Mesenchymal stem cell (in vitro differentiated cells and primary cell): ENCODE results near the gene SERPINE1.
"Not testable (repeated sequence)": the region's sequence is repeated elsewhere in the genome, so short reads cannot be mapped to it uniquely, and the experiment has no call there.

Experiments
- DNase-seq: peaks from one replicate; pipeline ENCODE4 v3.0.0-alpha.2; 2013
- H2AFZ ChIP-seq: one replicate; pipeline ENCODE4 v1.6.1; 2013; ENCODE audit warnings: low read depth, mild to moderate bottlenecking, control low read depth, inconsistent platforms, low read length, moderate library complexity
- H2AK5ac ChIP-seq: 2 replicates; pipeline ENCODE4 v1.6.1; 2013; ENCODE audit warnings: low read length, moderate library complexity, mild to moderate bottlenecking, inconsistent platforms; ENCODE audit not compliant: severe bottlenecking
- H2BK120ac ChIP-seq: one replicate; pipeline ENCODE4 v1.6.1; 2013; ENCODE audit warnings: low read depth, mild to moderate bottlenecking, inconsistent platforms, low read length, moderate library complexity
- H2BK12ac ChIP-seq, 2 experiments: one replicate each; pipeline ENCODE4 v1.6.1; 2013; ENCODE audit warnings: inconsistent platforms in 2 of 2, low read length in 2 of 2, mild to moderate bottlenecking in 2 of 2, moderate library complexity in 2 of 2, control low read depth in 1 of 2
- H2BK15ac ChIP-seq: one replicate; pipeline ENCODE4 v1.6.1; 2013; ENCODE audit warnings: mild to moderate bottlenecking, low read depth, inconsistent platforms; ENCODE audit not compliant: poor library complexity, severe bottlenecking
- H2BK5ac ChIP-seq: 2 replicates; pipeline ENCODE4 v1.6.1; 2013; ENCODE audit warnings: low read depth, mild to moderate bottlenecking, low read length, control low read depth, inconsistent platforms; ENCODE audit not compliant: poor library complexity, severe bottlenecking
- H3K14ac ChIP-seq, 2 experiments: one replicate each; pipeline ENCODE4 v1.6.1; 2013; ENCODE audit warnings: inconsistent platforms in 2 of 2, low read length in 2 of 2, control low read depth in 1 of 2, mild to moderate bottlenecking in 1 of 2, moderate library complexity in 1 of 2
- H3K18ac ChIP-seq, 2 experiments: one replicate each; pipeline ENCODE4 v1.6.1; 2013; ENCODE audit warnings: inconsistent platforms in 2 of 2, low read length in 2 of 2, control low read depth in 1 of 2, low read depth in 1 of 2, mild to moderate bottlenecking in 1 of 2
- H3K23ac ChIP-seq, 2 experiments: one replicate each; pipeline ENCODE4 v1.6.1; 2013; ENCODE audit warnings: inconsistent platforms in 2 of 2, low read length in 2 of 2, mild to moderate bottlenecking in 2 of 2, moderate library complexity in 2 of 2, control low read depth in 1 of 2
- H3K27ac ChIP-seq: 2 replicates; pipeline ENCODE4 v1.5.1; 2013; ENCODE audit warnings: mild to moderate bottlenecking, moderate library complexity, low read length, control low read depth, inconsistent platforms; ENCODE audit not compliant: poor library complexity, severe bottlenecking
- H3K27me3 ChIP-seq, 2 experiments: 2 replicates each; pipeline versions ENCODE4 v1.6.1 to v1.7.0; 2013; ENCODE audit warnings: low read length in 2 of 2, mild to moderate bottlenecking in 2 of 2, moderate library complexity in 2 of 2, control low read depth in 1 of 2, inconsistent platforms in 1 of 2; ENCODE audit not compliant: control insufficient read depth in 1 of 2, insufficient read depth in 1 of 2
- H3K36me3 ChIP-seq, 2 experiments: 2 replicates each; pipeline versions ENCODE4 v1.6.1 to v1.7.0; 2013; ENCODE audit warnings: low read length in 2 of 2, control low read depth in 1 of 2, inconsistent platforms in 1 of 2, low read depth in 1 of 2, mild to moderate bottlenecking in 1 of 2; ENCODE audit not compliant: insufficient read depth in 2 of 2, control insufficient read depth in 1 of 2
- H3K4ac ChIP-seq, 2 experiments: one replicate each; pipeline ENCODE4 v1.6.1; 2013; ENCODE audit warnings: inconsistent platforms in 2 of 2, low read length in 2 of 2, mild to moderate bottlenecking in 2 of 2, moderate library complexity in 2 of 2, control low read depth in 1 of 2, low read depth in 1 of 2
- H3K4me1 ChIP-seq: 2 replicates; pipeline ENCODE4 v1.6.1; 2013; ENCODE audit warnings: low read depth, low read length, control low read depth; ENCODE audit not compliant: control insufficient read depth, insufficient read depth
- H3K4me2 ChIP-seq: 2 replicates; pipeline ENCODE4 v1.6.1; 2013; ENCODE audit warnings: low read length, mild to moderate bottlenecking, inconsistent platforms; ENCODE audit not compliant: poor library complexity, severe bottlenecking
- H3K4me3 ChIP-seq, 2 experiments: 2 replicates each; pipeline versions ENCODE4 v1.5.1 to v1.7.0; 2013; ENCODE audit warnings: low read length in 2 of 2, mild to moderate bottlenecking in 2 of 2, control low read depth in 1 of 2, low read depth in 1 of 2; ENCODE audit not compliant: insufficient read depth in 1 of 2
- H3K79me1 ChIP-seq: replicated peaks from 2 replicates; pipeline ENCODE4 v1.6.1; 2013; ENCODE audit warnings: mild to moderate bottlenecking, control low read depth, low read length, inconsistent platforms; ENCODE audit not compliant: poor library complexity, severe bottlenecking
- H3K9ac ChIP-seq: 2 replicates; pipeline ENCODE4 v1.7.0; 2013; ENCODE audit warnings: mild to moderate bottlenecking, low read length, moderate library complexity
- H3K9me3 ChIP-seq: 2 replicates; pipeline ENCODE4 v1.7.0; 2013; ENCODE audit warnings: mild to moderate bottlenecking, low read length; ENCODE audit not compliant: control insufficient read depth
- H4K8ac ChIP-seq: one replicate; pipeline ENCODE4 v1.6.1; 2013; ENCODE audit warnings: inconsistent platforms, mild to moderate bottlenecking, low read length, moderate library complexity
- H4K91ac ChIP-seq: one replicate; pipeline ENCODE4 v1.6.1; 2013; ENCODE audit warnings: mild to moderate bottlenecking, low read length, inconsistent platforms
- WGBS: methylation state at CpG from one replicate; pipeline ENCODE4 v1.1.7; 2013; ENCODE audit warnings: mixed read lengths; 5-methylcytosine and 5-hydroxymethylcytosine counted together

The SERPINE1 gene

GRCh38 chr7:101088858-101089529 is 37.9 kb upstream of the SERPINE1 start:
- Histone ChIP-seq H3K9me3 (no peaks in the 10 kb centered on the region), H2BK5ac (no peak overlapping the region), H4K8ac (peak overlapping the region; percentile 49), H3K9ac (no peak overlapping the region), H3K23ac (no peak overlapping the region), H3K4ac (no peak overlapping the region), H3K36me3 (peaks cover 28 to 50% of the 10 kb centered on the region in 2 experiments), H2BK120ac (no peak overlapping the region), H3K4me1 (peaks cover 30% of the 10 kb centered on the region), H4K91ac (peak overlapping the region; percentile 74), H3K4me3 (no peak overlapping the region), H2BK12ac (no peak overlapping the region), H3K27me3 (no peaks in the 10 kb centered on the region), H3K14ac (no peak overlapping the region), H3K18ac (no peak overlapping the region), H2BK15ac (no peak overlapping the region), H3K79me1 (peaks cover 20% of the 10 kb centered on the region), H2AFZ (no peak overlapping the region), H2AK5ac (no peak overlapping the region), H3K27ac (no peak overlapping the region), H3K4me2 (no peak overlapping the region)
- no peak for DNase-seq
- 98% methylated on average over 41 of the region's 41 CpGs for WGBS

GRCh38 chr7:101089876-101090275 is 37.0 kb upstream of the SERPINE1 start:
- no peak for DNase-seq

GRCh38 chr7:101092266-101092905 is 34.5 kb upstream of the SERPINE1 start:
- not testable (repeated sequence) for H2BK12ac ChIP-seq, H3K27ac ChIP-seq, H3K9ac ChIP-seq, H3K4me3 ChIP-seq, DNase-seq, H3K23ac ChIP-seq, H2AK5ac ChIP-seq, H4K8ac ChIP-seq, H3K4me2 ChIP-seq, H2BK120ac ChIP-seq, H3K18ac ChIP-seq, H2BK5ac ChIP-seq, H2AFZ ChIP-seq, H3K27me3 ChIP-seq, H3K14ac ChIP-seq, H3K9me3 ChIP-seq, H3K4ac ChIP-seq, H4K91ac ChIP-seq, H2BK15ac ChIP-seq
- Histone ChIP-seq H3K4me1 (peaks cover 26% of the 10 kb centered on the region), H3K36me3 (peaks cover 23 to 41% of the 10 kb centered on the region in 2 experiments), H3K79me1 (peaks cover 27% of the 10 kb centered on the region)
- WGBS = 96% methylated on average over 32 of the region's 53 CpGs

More at GRCh38 chr7:101089876-101090275, 37.0 kb upstream of the SERPINE1 start:
- H3K4ac ChIP-seq = no peak overlapping the region
- no peak overlapping the region for H3K4me3 ChIP-seq
- no peak overlapping the region for H3K4me2 ChIP-seq
- no peak overlapping the region for H4K91ac ChIP-seq
- no peak overlapping the region for H3K27ac ChIP-seq
- H3K23ac ChIP-seq = no peak overlapping the region
- H3K27me3 ChIP-seq = no peaks in the 10 kb centered on the region
- H2BK15ac ChIP-seq = no peak overlapping the region
- H3K9me3 ChIP-seq = no peaks in the 10 kb centered on the region
- no peak overlapping the region for H4K8ac ChIP-seq
- WGBS = 97% methylated on average over 7 of the region's 9 CpGs
- H3K18ac ChIP-seq = no peak overlapping the region
- H3K9ac ChIP-seq = no peak overlapping the region
- no peak overlapping the region for H2BK12ac ChIP-seq
- H3K4me1 ChIP-seq = peaks cover 34% of the 10 kb centered on the region
- H3K14ac ChIP-seq = no peak overlapping the region
- no peak overlapping the region for H2AFZ ChIP-seq
- no peak overlapping the region for H2AK5ac ChIP-seq
- H3K79me1 ChIP-seq = peaks cover 21% of the 10 kb centered on the region
- H2BK5ac ChIP-seq = no peak overlapping the region
- H3K36me3 ChIP-seq = peaks cover 28 to 50% of the 10 kb centered on the region in 2 experiments
- H2BK120ac ChIP-seq = no peak overlapping the region

- peaks cover 21% of the 10 kb centered on the region for H3K4me1 ChIP-seq
- H3K27me3 ChIP-seq = no peaks in the 10 kb centered on the region
- no peak overlapping the region for H3K4me2 ChIP-seq
- H3K18ac ChIP-seq = no peak overlapping the region
- peak overlapping the region; percentile 87 for H3K9ac ChIP-seq
- no peak overlapping the region for H4K91ac ChIP-seq
- peaks cover 15 to 26% of the 10 kb centered on the region in 2 experiments for H3K36me3 ChIP-seq
- no peaks in the 10 kb centered on the region for H3K9me3 ChIP-seq
- H3K79me1 ChIP-seq = peaks cover 20% of the 10 kb centered on the region
- H2AK5ac ChIP-seq = no peak overlapping the region
- peak overlapping the region; percentile 67 for H3K27ac ChIP-seq
- H3K23ac ChIP-seq = no peak overlapping the region
- no peak overlapping the region for H2AFZ ChIP-seq
- 31% methylated on average over 4 of the region's 4 CpGs for WGBS
- DNase-seq = peak; percentile 70
- H2BK120ac ChIP-seq = no peak overlapping the region
- H4K8ac ChIP-seq = no peak overlapping the region
- no peak overlapping the region for H3K14ac ChIP-seq
- no peak overlapping the region for H2BK12ac ChIP-seq
- no peak overlapping the region for H2BK5ac ChIP-seq
- no peak overlapping the region for H2BK15ac ChIP-seq
- H3K4ac ChIP-seq = no peak overlapping the region
- no peak overlapping the region for H3K4me3 ChIP-seq
These were observed 33.0 kb upstream of the SERPINE1 start for GRCh38 chr7:101093906-101094305.
